ENCODE results near the gene STK16. TPM values are rescaled to one million over a fixed set of nuclear protein-coding genes. Genes with fewer than 3 reads are reported as not detected.
A peak's percentile ranks its signal among the peaks of the same experiment; 100 is the strongest.

The STK16 gene
- total and polyA plus RNA-seq, 8 donors = 1.2 to 55.9 (median 36.4) TPM

GRCh38 chr2:219290381-219291171 is 45.3 kb downstream of the STK16 start:
- WGBS, 5 donors = 86 to 91% (median 88%) methylated on average over 12 to 16 of the region's 16 CpGs
- Histone ChIP-seq H3K4me3 (no peak overlapping the region), H3K9me3 (no peaks in the 10 kb centered on the region), H3K27me3 (no peaks in the 10 kb centered on the region), H3K27ac (peak overlapping the region in 4 of 5 donors; percentile 29 to 70 (median 58)), H3K36me3 (peaks cover 2 to 14% (median 7%) of the 10 kb centered on the region in 4 donors), H3K4me1 (peaks cover 4 to 43% (median 29%) of the 10 kb centered on the region in 4 donors)
- TF ChIP-seq, protein P1, sequence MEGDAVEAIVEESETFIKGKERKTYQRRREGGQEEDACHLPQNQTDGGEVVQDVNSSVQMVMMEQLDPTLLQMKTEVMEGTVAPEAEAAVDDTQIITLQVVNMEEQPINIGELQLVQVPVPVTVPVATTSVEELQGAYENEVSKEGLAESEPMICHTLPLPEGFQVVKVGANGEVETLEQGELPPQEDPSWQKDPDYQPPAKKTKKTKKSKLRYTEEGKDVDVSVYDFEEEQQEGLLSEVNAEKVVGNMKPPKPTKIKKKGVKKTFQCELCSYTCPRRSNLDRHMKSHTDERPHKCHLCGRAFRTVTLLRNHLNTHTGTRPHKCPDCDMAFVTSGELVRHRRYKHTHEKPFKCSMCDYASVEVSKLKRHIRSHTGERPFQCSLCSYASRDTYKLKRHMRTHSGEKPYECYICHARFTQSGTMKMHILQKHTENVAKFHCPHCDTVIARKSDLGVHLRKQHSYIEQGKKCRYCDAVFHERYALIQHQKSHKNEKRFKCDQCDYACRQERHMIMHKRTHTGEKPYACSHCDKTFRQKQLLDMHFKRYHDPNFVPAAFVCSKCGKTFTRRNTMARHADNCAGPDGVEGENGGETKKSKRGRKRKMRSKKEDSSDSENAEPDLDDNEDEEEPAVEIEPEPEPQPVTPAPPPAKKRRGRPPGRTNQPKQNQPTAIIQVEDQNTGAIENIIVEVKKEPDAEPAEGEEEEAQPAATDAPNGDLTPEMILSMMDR (IDR thresholded peaks at IDR 0.05) = no peak
- TF ChIP-seq POLR2AphosphoS5 (IDR thresholded peaks at IDR 0.05) (no peak), POLR2A (IDR thresholded peaks at IDR 0.05) (no peak), EP300 (IDR thresholded peaks at IDR 0.05) (no peak)
- intact Hi-C loops (cut with DNase I; ENCODE audit: low total_unique reads) = no loop called here
- DNase-seq = no peak

DNA sequence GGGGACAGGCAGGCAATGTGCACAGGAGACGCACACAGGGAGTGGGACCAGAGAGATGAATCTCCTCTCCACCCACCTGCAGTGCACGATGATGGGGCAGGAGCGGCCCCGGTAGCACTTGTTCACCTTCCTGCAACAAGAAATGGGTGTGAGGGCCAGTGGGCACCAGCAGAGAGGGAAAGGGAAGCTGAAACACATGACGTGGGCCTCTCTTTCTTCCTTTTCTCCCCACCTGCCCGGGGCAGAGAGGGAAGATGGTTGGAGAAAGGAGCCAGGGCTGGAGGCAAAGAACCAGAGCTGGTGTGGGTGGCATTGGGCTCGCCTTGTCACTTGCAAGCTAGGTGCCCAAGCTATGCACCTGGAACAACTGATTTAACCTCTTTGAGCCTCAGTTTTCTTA is 46.1 kb downstream of the STK16 start:
- 74 to 86% (median 84%) methylated on average over 6 to 7 of the region's 7 CpGs for WGBS, 5 donors
- Histone ChIP-seq H3K36me3 (peaks cover 0 to 5% (median 0%) of the 10 kb centered on the region in 4 donors), H3K27me3 (no peaks in the 10 kb centered on the region), H3K9me3 (no peaks in the 10 kb centered on the region), H3K4me3 (no peak overlapping the region), H3K27ac (no peak overlapping the region), H3K4me1 (peaks cover 4 to 35% (median 25%) of the 10 kb centered on the region in 4 donors)
- TF ChIP-seq, protein P1 (IDR thresholded peaks at IDR 0.05) = no peak
- TF ChIP-seq POLR2AphosphoS5 (IDR thresholded peaks at IDR 0.05) = no peak
- no peak for TF ChIP-seq POLR2A (IDR thresholded peaks at IDR 0.05)
- no peak for TF ChIP-seq EP300 (IDR thresholded peaks at IDR 0.05)
- no peak for DNase-seq
- intact Hi-C loops (cut with DNase I; ENCODE audit: low total_unique reads) = no loop called here

DNA sequence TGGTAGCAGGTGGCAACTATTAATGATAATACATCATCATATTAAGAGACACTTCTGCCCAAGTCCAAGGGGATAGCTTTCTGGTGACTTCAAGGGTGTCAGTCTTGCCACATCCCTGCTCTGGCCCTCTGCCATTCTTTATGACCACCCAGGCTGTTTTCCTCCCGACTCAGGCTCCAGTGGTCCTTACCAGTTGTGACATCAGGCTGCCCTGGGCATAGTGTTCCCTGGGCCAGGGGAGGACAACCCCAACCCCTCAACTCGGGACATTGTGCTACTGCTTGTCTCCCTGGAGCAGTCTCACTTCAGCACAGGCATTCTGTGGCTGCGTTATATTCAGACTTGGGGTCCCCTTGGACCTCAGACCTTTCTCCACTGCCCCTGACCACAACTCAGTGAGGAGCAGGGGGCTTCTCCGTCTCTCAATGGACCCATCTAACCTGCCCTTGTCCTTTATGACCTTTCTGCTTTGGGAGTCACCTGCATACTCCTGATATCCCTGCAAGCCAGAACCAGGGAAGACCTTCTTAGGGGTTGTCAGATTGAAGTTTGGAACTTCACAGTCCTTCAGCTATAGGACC is 46.7 kb downstream of the STK16 start:
- H3K27me3 ChIP-seq = no peaks in the 10 kb centered on the region
- no peak for DNase-seq
- H3K36me3 ChIP-seq = no peaks in the 10 kb centered on the region
- no peak overlapping the region for H3K4me3 ChIP-seq
- intact Hi-C loops (cut with DNase I; ENCODE audit: low total_unique reads) = no loop called here
- no peak overlapping the region for H3K27ac ChIP-seq
- 65 to 85% (median 80%) methylated on average over 4 of the region's 4 CpGs for WGBS, 5 donors
- TF ChIP-seq POLR2A (IDR thresholded peaks at IDR 0.05) (no peak), POLR2AphosphoS5 (IDR thresholded peaks at IDR 0.05) (no peak), EP300 (IDR thresholded peaks at IDR 0.05) (no peak)
- TF ChIP-seq, protein P1 (IDR thresholded peaks at IDR 0.05) = no peak
- H3K4me1 ChIP-seq = peaks cover 4 to 32% (median 24%) of the 10 kb centered on the region in 4 donors
- H3K9me3 ChIP-seq = no peaks in the 10 kb centered on the region

- H3K4me3 ChIP-seq = no peak overlapping the region
- peaks cover 4 to 32% (median 24%) of the 10 kb centered on the region in 4 donors for H3K4me1 ChIP-seq
- no peak for DNase-seq
- H3K9me3 ChIP-seq = no peaks in the 10 kb centered on the region
- TF ChIP-seq POLR2A (IDR thresholded peaks at IDR 0.05) (no peak), POLR2AphosphoS5 (IDR thresholded peaks at IDR 0.05) (no peak), EP300 (IDR thresholded peaks at IDR 0.05) (no peak)
- TF ChIP-seq, protein P1 (IDR thresholded peaks at IDR 0.05) = no peak
- no peaks in the 10 kb centered on the region for H3K27me3 ChIP-seq
- no peaks in the 10 kb centered on the region for H3K36me3 ChIP-seq
- no peak overlapping the region for H3K27ac ChIP-seq
- 83 to 92% (median 87%) methylated on average over 9 of the region's 9 CpGs for WGBS, 5 donors
- intact Hi-C loops (cut with DNase I; ENCODE audit: low total_unique reads) = no loop called here
Observed at GRCh38 chr2:219292616-219293015, 47.3 kb downstream of the STK16 start.

Data from stomach (tissue), 9 donors.